GM19372 (cell line): Measurements from ENCODE around the gene CCDC188.

Experiments
- ATAC-seq: cut with Tn5 transposase; IDR thresholded peaks from one replicate; pipeline ENCODE4 v1.9.1; 2021; ENCODE audit warnings: mild to moderate bottlenecking, low read depth, moderate library complexity; ENCODE audit not compliant: unreplicated experiment

CCDC188 gene

DNA sequence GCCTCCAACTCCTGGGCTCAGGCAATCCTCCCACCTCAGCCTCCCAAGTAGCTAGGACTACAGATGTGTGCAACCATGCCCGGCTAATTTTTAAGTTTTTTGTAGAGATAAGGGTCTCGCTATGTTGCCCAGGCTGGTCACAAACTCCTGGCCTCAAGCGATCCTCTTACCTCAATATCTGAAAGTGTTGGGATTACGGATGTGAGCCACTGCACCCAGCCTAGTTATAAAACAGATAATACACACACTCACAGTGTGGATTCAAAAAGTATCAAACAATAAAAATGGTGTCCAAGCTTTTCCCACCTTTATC, 377 bp upstream of the CCDC188 start:
- no peak for ATAC-seq

- no peak for ATAC-seq
Measured at GRCh38 chr22:20149257-20150250, 1.3 kb downstream of the CCDC188 start.

DNA sequence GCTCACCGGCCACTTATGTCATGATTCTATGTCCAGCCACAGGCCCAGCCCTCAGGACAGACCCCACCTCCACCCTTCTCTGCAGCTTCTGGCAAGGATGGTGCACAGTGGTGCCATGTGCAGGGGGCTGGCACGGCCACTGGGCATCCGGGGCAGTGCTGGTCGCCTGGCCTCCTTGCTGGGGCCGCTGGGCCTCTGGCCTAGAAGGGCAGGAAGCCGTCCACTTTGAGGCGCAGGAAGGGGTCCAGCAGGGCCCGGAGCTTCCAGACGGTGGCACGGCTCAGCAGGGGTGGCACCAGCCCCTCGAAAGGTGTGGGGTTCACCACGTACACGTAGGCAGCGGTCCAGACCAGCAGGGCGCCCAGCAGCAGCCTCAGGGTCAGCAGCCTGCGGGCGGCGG, 2.4 kb downstream of the CCDC188 start:
- no peak for ATAC-seq

DNA sequence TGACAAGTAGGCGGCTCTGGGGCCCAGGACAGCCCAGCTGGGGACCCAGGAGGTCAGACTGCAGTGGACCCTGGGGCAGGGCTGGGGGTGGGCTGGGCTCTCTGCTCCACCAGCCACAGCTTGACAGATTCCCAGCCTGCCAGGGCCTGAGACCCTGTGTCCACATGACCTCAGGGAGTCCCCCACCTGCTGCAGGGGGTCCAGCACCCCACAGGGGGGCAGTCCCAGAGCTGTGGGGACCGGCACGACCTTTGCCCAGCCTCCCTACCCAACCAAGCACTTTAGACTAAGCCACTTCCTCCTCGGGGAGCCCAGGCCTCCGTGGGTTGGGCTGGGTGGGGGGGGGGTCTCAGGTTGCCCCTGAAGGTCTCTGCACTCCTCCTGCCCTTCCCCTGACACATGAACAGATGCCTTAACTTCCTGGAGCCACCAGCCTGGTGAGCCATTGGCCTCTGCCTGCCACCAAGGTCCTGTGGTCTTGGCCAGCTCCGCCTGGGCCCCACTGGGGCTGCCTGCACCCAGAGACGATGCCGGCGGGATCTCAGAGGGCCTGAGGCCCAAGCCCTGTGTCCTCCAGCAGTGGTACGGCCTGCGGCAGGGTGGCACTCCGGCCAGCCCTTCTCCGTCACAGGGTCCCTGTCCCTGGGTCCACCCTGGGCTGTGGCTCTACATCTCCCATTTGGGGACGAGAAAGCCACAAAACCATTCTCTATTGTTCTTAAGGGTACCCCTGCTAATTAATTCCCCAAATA, 3.4 kb downstream of the CCDC188 start:
- ATAC-seq = no peak

GRCh38 chr22:20146777-20147176, 4.1 kb downstream of the CCDC188 start:
- ATAC-seq = no peak

DNA sequence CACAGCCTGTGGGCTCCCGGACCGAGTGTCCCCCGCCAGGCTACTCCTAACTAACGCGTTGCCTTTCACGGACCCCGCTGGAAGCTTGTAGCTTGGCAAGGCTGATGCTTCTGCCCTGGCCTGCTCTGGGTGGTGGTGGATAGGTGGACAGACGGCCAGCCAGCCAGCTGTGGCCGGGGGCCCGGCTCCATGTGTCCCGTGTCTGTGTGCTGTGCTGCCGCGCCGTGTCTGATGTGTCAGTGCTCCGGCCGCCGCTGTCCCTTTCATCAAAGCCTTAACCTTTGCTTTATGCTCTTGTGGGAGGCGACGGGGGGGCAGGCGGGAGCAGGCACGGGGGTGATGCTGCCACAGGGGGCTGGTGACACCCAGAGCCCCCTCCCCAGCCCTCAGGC, 5.0 kb downstream of the CCDC188 start:
- ATAC-seq = no peak

- no peak for ATAC-seq
Measured at GRCh38 chr22:20145206-20145831, 5.5 kb downstream of the CCDC188 start.

DNA sequence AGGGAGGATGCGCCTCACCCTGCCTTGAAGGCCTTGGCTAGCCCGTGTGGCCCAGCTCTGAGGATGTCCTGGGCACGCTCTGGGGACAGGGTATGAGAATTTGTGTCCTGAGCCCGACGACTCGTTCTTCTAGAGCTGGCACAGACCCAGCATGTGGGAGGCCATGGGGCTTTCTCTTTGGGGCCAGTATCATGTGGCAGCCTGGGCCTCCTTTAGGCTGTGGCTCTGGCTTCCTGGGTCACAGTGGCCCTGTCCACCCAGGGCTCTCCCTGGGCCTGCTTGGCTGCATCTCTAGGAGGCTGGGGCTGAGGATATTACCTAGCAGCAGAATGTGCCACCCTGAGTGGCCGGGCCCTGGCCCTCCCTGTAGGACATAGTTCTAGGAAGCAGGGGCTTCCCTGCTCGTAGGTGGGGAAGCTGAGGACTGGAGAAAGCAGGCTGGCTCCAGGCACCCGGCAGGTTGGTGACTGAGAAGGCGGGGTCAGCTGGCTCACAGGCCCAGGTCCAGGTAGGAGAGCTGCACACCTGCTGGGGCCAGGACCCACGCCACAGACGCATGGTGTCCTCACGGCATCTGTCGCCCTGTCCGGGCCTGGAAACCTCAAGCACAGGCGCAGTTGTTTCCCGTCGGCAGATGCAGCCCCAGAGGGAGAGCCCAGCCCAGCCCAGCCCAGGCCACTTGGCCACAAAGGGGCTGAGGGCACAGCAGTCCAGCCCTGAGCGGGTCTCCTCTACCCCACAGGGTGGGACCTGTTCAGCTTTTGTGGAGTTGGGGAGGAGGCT, 6.8 kb downstream of the CCDC188 start:
- no peak for ATAC-seq

DNA sequence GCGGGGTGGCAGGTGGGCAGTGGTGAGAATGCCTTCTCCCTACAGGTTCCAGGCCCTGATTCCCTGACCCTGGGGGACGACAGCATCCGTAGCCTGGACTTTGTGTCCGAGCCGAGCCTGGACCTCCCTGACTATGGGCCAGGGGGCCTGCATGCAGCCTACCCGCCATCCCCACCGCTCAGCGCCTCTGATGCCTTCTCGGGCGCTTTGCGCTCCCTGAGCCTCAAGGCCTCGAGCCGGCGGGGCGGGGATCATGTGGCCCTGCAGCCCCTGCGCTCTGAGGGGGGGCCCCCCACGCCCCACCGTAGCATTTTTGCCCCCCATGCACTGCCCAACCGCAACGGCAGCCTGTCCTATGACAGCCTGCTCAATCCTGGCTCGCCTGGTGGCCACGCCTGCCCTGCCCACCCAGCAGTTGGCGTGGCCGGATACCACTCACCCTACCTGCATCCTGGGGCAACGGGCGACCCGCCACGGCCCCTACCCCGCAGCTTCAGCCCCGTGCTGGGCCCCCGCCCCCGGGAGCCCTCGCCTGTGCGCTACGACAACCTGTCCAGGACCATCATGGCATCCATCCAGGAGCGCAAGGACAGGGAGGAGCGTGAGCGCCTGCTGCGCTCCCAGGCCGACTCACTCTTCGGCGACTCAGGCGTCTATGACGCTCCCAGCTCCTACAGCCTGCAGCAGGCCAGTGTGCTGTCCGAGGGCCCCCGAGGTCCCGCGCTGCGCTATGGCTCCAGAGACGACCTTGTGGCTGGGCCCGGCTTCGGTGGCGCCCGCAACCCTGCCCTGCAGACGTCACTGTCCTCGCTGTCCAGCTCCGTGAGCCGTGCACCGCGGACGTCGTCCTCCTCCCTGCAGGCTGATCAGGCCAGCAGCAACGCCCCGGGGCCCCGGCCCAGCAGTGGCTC, 7.9 kb downstream of the CCDC188 start:
- ATAC-seq = no peak

- no peak for ATAC-seq
Measured at GRCh38 chr22:20141186-20142077, 9.4 kb downstream of the CCDC188 start.

GRCh38 chr22:20140521-20140964, 10.3 kb downstream of the CCDC188 start:
- no peak for ATAC-seq

- no peak for ATAC-seq
Measured at GRCh38 chr22:20140107-20140445, 10.8 kb downstream of the CCDC188 start.

DNA sequence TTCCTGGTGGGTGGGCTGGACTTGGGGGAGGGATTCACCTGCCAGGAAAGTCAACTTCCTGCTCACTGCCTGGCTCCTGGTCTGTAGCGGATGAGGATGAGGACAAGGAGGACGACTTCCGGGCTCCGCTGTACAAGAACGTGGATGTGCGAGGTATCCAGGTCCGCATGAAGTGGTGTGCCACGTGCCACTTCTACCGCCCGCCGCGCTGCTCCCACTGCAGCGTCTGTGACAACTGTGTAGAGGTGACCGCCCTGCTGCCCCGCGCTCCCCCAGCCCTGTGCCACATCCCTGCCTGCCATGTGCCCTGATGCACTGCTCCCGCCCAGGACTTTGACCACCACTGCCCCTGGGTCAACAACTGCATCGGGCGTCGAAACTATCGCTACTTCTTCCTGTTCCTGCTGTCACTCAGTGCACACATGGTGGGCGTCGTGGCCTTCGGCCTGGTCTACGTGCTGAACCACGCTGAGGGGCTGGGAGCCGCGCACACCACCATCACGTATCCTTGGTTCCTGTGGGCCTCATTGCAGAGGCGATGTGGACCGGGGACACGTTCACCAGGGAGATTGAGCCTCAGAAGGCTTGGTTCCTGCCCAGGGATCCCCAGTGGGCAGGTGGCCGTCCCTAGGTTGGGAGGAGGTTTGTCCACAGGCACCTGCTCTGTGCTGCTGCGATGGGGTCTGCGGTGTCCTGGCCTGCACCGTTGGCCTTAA, 11.3 kb downstream of the CCDC188 start:
- ATAC-seq = no peak

DNA sequence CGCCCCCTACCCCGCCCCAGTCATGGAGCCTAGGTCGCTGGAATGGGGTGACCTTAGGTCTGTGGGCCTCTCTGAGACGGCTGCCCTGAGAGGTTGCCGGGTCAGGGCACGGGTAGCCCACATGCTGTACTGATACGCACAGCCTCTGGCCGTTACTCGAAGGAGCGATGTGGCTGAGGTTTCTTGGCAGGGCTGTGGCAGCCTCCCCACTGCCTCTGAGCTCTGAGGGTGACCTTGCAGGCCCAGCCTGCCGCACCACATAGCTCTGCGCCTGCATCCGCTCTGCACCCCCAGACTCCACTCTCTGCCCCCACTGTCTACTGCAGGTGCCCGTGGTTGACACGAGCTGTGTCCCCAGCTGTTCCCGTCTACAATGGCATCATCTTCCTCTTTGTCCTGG, 12.0 kb downstream of the CCDC188 start:
- no peak for ATAC-seq

DNA sequence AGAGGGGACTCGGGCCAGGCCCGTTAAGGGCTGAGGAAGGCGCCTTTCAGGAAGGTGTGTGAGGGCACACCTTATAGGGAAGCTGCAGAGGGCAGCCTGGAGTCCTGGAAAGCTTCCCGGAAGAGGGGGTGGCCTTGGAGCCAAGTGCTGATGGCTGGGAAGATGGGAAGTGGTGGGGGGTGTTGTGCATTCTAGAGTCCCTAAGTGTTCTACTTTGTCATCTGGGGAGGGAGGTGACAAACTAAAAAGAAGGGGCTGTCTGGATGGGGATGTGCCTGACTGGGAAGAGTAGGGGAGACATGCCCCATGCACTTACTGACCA, 12.5 kb downstream of the CCDC188 start:
- no peak for ATAC-seq

DNA sequence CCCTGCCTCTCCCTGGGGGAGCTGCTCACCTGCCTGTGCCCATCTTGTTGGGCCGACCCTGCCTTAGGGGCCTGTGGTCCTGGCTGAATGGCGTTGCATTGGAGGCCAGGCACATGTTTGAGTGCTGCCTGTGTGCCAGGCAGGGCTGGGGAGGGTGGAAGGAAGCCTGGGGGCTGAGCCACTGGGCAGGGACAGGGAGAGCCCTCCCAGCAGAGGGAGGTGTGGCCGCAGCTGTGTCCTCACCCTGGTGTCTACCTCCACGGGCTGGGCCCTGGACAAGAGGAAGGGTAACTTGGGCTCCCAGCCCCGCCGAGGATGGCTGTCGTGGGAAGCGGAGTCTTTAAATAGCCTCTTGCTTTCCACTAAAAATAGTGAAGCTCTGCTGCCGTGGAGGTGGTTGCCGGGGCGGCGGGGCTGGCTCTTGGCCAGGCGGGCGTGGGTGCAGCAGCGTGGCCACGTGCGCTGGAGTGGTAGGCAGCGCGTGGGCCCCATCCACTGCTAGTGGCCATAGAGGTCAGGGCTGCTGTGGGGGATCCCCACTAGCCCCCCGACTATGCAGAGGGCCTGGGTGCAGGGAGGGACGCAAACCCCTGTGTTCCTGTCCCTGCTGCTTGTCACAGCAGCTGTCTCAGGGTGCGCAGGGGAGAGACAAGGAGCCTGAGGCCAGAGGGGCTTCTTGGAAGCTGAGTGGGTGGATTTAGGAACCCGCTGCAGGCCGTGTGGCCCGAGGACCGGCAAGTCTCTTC, 13.0 kb downstream of the CCDC188 start:
- no peak for ATAC-seq

GRCh38 chr22:20137113-20137512, 13.7 kb downstream of the CCDC188 start:
- ATAC-seq = no peak

DNA sequence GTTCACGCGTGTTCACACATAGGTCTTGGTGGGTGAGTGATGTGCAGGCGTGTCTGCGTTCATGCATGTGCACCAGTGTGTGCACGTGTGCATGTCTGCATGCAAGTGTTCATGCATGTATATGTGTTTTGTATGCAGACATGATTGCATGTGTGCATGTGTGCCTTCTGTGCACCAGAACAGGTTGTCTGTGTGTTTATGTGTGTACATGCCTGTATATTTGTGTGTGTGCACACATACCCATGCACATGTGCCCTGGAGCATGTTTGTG, 14.3 kb downstream of the CCDC188 start:
- ATAC-seq = no peak
